Adrenal gland (tissue), 5 donors: Measurements from ENCODE around the gene GUCY1A1.

ENCODE experiments used
- POLR2A ChIP-seq, 2 donors: fragments of 450-650 bp; IDR thresholded peaks; one replicate each; pipeline ENCODE4 v1.6.1; 2017; ENCODE audit warnings: antibody characterized with exemption in 2 of 2, mild to moderate bottlenecking in 2 of 2, moderate library complexity in 1 of 2
- TF ChIP-seq, protein P1 (sequence below), 6 experiments: fragments of 450-650 bp in 4 of 6; fragments of 200-600 bp in 2 of 6; sonication (generic) in 1 of 6; IDR thresholded peaks; 1 replicate in 5 of 6; 2 replicates in 1 of 6; pipeline versions ENCODE4 v1.5.1 to v1.8.0; 2016 to 2021; ENCODE audit warnings: antibody characterized with exemption in 6 of 6, mild to moderate bottlenecking in 2 of 6, moderate library complexity in 1 of 6
- donor health status: DM: no; HTN: no; CAD: no.

DNA sequence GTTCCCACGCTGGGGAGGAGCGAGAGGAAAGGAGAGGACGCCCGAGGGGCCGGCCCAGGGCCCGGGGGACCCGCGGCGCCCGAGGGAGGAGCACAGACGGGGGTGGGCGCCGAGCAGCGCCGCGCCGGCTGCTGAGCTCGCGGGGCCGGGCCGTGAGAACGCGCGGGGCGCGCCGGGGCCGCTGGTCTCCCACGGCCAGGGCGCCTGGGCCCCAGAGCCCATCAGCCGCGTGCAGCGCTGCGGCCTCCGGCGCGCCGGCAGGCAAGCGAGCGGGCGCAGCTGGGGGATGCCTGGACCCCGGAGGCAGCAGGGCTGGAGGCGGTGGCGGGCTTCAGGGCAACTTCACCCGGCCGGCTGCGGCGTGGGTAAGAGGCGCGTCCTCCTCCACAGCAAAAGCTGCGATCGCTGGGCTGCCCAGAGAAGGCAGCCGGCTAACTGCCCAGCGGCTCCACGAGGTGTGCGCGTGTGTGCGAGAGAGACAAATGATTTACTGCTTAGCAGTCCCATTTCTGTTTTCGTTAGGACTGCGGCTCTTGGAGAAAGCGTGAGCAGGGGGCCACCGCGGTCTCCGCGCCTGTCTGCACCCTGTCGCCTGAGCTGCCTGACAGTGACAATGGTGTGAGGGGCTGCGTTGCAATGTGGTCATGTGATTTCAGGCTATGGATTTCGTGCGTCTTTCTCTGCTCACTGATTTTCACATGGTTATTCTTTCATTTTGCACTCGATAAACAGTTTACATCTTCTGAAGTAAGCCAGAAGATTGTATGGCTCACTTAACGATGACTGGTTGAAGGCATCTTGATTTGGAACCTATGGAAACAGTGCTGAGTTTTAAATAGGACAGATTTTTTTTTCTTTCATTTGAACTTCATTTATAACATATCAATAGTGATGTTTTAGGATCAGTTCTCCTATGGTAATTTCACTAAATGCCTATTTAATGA lies 1.2 kb downstream of the GUCY1A1 start:
- TF ChIP-seq, protein P1, sequence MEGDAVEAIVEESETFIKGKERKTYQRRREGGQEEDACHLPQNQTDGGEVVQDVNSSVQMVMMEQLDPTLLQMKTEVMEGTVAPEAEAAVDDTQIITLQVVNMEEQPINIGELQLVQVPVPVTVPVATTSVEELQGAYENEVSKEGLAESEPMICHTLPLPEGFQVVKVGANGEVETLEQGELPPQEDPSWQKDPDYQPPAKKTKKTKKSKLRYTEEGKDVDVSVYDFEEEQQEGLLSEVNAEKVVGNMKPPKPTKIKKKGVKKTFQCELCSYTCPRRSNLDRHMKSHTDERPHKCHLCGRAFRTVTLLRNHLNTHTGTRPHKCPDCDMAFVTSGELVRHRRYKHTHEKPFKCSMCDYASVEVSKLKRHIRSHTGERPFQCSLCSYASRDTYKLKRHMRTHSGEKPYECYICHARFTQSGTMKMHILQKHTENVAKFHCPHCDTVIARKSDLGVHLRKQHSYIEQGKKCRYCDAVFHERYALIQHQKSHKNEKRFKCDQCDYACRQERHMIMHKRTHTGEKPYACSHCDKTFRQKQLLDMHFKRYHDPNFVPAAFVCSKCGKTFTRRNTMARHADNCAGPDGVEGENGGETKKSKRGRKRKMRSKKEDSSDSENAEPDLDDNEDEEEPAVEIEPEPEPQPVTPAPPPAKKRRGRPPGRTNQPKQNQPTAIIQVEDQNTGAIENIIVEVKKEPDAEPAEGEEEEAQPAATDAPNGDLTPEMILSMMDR (IDR thresholded peaks at IDR 0.05) = no peak
- no peak for TF ChIP-seq POLR2A (IDR thresholded peaks at IDR 0.05)
